Vagina (tissue), 2 donors: ENCODE data around the gene TNNI2. TPM values are rescaled to one million over a fixed set of nuclear protein-coding genes. Genes with fewer than 3 reads are reported as not detected.

ENCODE experiments used
- DNase-seq, 2 donors: peaks; one replicate each; pipeline ENCODE4 v3.0.0-alpha.2; 2017; ENCODE audit errors: extremely low spot score in 2 of 2
- H3K27ac ChIP-seq: fragments of 200-600 bp; sonication (generic); one replicate; pipeline ENCODE4 v1.5.1; 2019
- H3K27me3 ChIP-seq: fragments of 200-600 bp; sonication (generic); one replicate; pipeline ENCODE4 v1.5.1; 2019
- H3K36me3 ChIP-seq, 2 donors: fragments of 200-600 bp; sonication (generic); one replicate each; pipeline ENCODE4 v1.5.1; 2017 to 2019
- H3K4me1 ChIP-seq: fragments of 200-600 bp; sonication (generic); one replicate; pipeline ENCODE4 v1.5.1; 2019
- H3K4me3 ChIP-seq, 2 donors: fragments of 200-600 bp; sonication (generic); 1 replicate in 1 of 2; 2 replicates in 1 of 2; pipeline ENCODE4 v1.5.1; 2016 to 2019
- H3K9me3 ChIP-seq: fragments of 200-600 bp; sonication (generic); one replicate; pipeline ENCODE4 v1.5.1; 2019
- POLR2A ChIP-seq, 2 donors: fragments of 450-650 bp; IDR thresholded peaks; one replicate each; pipeline ENCODE4 v1.6.1; 2017; ENCODE audit warnings: antibody characterized with exemption in 2 of 2, mild to moderate bottlenecking in 2 of 2, moderate library complexity in 2 of 2
- POLR2AphosphoS5 ChIP-seq, 2 donors: sonication (generic); formaldehyde crosslinking; IDR thresholded peaks; one replicate each; pipeline ENCODE4 v1.9.0; 2017; ENCODE audit warnings: antibody characterized with exemption in 2 of 2, mild to moderate bottlenecking in 2 of 2, low read depth in 1 of 2; ENCODE audit not compliant: insufficient read depth in 1 of 2
- intact Hi-C: fragments of 100-400 bp; cut with DNase I; formaldehyde crosslinking; loops from one replicate; pipeline ENCODE4 v1.15.1; 2023
- total RNA-seq: library from RNA; depleted of rRNA; stranded (reverse); fragments of >200 nt; gene quantifications from one replicate; pipeline ENCODE4 v1.2.3, GENCODE V29; 2016
- TF ChIP-seq, protein P1 (sequence below), 3 experiments: fragments of 450-650 bp in 2 of 3; fragments of 200-600 bp in 1 of 3; sonication (generic) in 1 of 3; IDR thresholded peaks; one replicate each; pipeline ENCODE4 v1.5.1; 2017 to 2019; ENCODE audit warnings: antibody characterized with exemption in 3 of 3, mild to moderate bottlenecking in 2 of 3, moderate library complexity in 2 of 3

Gene TNNI2
- total RNA-seq, 1 donor from 2014 or later = not detected

- DNase-seq = no peak
- peaks cover 26% of the 10 kb centered on the region for H3K4me1 ChIP-seq
- H3K4me3 ChIP-seq = no peak overlapping the region
- H3K36me3 ChIP-seq = no peaks in the 10 kb centered on the region
- intact Hi-C loops = no loop called here
- no peaks in the 10 kb centered on the region for H3K27me3 ChIP-seq
- peaks cover 7% of the 10 kb centered on the region for H3K9me3 ChIP-seq
- TF ChIP-seq POLR2A (IDR thresholded peaks at IDR 0.05) (no peak), POLR2AphosphoS5 (IDR thresholded peaks at IDR 0.05; ENCODE audit: insufficient read depth in 1 of 2, low read depth in 1 of 2) (no peak)
- TF ChIP-seq, protein P1, sequence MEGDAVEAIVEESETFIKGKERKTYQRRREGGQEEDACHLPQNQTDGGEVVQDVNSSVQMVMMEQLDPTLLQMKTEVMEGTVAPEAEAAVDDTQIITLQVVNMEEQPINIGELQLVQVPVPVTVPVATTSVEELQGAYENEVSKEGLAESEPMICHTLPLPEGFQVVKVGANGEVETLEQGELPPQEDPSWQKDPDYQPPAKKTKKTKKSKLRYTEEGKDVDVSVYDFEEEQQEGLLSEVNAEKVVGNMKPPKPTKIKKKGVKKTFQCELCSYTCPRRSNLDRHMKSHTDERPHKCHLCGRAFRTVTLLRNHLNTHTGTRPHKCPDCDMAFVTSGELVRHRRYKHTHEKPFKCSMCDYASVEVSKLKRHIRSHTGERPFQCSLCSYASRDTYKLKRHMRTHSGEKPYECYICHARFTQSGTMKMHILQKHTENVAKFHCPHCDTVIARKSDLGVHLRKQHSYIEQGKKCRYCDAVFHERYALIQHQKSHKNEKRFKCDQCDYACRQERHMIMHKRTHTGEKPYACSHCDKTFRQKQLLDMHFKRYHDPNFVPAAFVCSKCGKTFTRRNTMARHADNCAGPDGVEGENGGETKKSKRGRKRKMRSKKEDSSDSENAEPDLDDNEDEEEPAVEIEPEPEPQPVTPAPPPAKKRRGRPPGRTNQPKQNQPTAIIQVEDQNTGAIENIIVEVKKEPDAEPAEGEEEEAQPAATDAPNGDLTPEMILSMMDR (IDR thresholded peaks at IDR 0.05) = no peak
- H3K27ac ChIP-seq = no peak overlapping the region
Measured at GRCh38 chr11:1822648-1823375, 16.0 kb upstream of the TNNI2 start.

GRCh38 chr11:1823376-1824220 is 15.2 kb upstream of the TNNI2 start:
- H3K27me3 ChIP-seq = no peaks in the 10 kb centered on the region
- intact Hi-C loops = no loop called here
- H3K4me3 ChIP-seq = no peak overlapping the region
- no peak overlapping the region for H3K27ac ChIP-seq
- peaks cover 3% of the 10 kb centered on the region for H3K9me3 ChIP-seq
- H3K4me1 ChIP-seq = peaks cover 27% of the 10 kb centered on the region
- no peaks in the 10 kb centered on the region for H3K36me3 ChIP-seq
- no peak for DNase-seq
- TF ChIP-seq, protein P1 (IDR thresholded peaks at IDR 0.05) = no peak
- TF ChIP-seq POLR2AphosphoS5 (IDR thresholded peaks at IDR 0.05; ENCODE audit: insufficient read depth in 1 of 2, low read depth in 1 of 2) = no peak
- TF ChIP-seq POLR2A (IDR thresholded peaks at IDR 0.05) = no peak

DNA sequence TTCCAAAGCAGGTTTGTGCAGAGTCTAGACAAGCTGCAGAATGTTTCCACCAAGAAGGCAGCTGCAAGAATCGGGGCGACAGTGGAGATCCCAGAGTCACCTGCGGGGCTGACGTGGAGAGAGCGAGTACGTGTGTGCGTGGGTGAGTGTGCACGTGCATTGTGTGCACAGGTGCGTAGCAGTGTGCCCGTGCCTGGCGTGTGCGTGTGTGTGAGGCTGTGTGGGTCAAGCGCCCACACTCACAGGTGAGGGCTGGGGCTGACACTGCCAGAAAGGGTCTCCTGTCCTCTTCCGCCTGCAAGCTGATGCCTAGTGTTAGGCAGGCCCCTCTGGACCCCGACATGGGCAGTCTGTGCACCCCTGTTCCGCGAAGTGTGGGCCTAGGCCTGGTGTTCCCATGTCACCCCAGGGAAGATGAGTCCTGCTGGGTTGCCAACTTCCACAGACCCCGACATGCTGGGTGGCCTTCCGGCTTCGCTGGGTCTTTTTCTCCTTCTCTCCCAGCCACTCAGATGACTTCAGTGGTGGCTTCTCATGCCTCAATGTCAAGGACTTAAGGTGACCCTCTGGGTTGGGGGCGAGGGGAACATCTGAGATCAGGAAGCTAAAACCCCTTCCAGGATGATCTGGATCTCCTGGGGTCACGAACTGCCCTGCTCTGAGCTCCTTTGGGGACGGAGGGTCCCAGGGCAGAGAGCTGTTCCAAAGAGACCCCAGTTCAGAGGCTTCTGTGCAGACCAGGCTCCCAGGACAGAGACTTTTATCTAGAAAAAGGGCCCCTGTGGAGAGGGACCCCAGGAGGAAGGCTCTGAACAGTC is 14.4 kb upstream of the TNNI2 start:
- TF ChIP-seq POLR2AphosphoS5 (IDR thresholded peaks at IDR 0.05; ENCODE audit: insufficient read depth in 1 of 2, low read depth in 1 of 2) = no peak
- no peak for TF ChIP-seq POLR2A (IDR thresholded peaks at IDR 0.05)
- TF ChIP-seq, protein P1 (IDR thresholded peaks at IDR 0.05) = no peak
- no peaks in the 10 kb centered on the region for H3K36me3 ChIP-seq
- H3K4me1 ChIP-seq = peaks cover 32% of the 10 kb centered on the region
- intact Hi-C loops = no loop called here
- no peak overlapping the region for H3K27ac ChIP-seq
- H3K4me3 ChIP-seq = no peak overlapping the region
- DNase-seq = no peak
- no peaks in the 10 kb centered on the region for H3K27me3 ChIP-seq
- no peaks in the 10 kb centered on the region for H3K9me3 ChIP-seq

DNA sequence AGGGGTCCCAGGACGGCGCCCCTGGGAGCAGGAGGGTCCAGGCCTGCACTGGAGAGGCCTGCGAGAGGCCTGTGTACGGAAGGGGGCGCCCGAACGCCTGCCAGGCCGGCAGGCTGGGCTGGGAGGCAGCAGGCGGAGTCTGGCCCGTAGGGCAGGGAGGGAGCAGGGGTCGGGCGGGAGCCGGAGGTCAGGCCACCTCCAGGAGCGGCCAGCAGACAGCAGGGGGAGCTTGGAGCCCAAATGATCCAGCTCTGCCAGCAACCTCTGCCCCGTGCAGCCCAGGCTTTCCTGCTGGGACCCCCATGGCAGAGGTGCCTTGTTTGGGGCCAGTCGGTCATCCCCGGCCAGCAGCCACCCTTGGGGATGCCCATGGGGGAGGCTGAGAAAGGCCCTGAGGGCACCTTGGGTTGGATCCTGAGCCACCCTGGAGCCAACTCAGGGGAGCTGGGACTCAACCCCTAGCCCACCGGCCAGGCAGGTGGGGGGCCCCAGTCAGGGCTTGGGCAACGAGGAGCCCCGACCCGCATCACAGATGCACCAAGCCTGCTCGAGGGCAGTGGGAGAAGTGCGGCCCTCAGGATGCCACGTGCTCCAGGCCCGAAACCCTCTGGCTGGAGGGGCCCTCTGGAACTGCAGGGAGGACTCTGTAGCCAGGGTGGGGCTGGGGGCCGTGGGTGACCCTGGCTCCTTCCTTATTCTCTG is 13.6 kb upstream of the TNNI2 start:
- no peak for TF ChIP-seq POLR2AphosphoS5 (IDR thresholded peaks at IDR 0.05; ENCODE audit: insufficient read depth in 1 of 2, low read depth in 1 of 2)
- TF ChIP-seq, protein P1 (IDR thresholded peaks at IDR 0.05) = no peak
- TF ChIP-seq POLR2A (IDR thresholded peaks at IDR 0.05) = no peak
- Histone ChIP-seq H3K4me1 (peaks cover 31% of the 10 kb centered on the region), H3K9me3 (no peaks in the 10 kb centered on the region), H3K36me3 (no peaks in the 10 kb centered on the region), H3K27me3 (no peaks in the 10 kb centered on the region), H3K4me3 (no peak overlapping the region), H3K27ac (no peak overlapping the region)
- intact Hi-C loops = no loop called here
- DNase-seq = no peak
